OCI-LY1 (cell line): ENCODE results near the gene KRTCAP3.

ENCODE experiments used
- H2AFZ ChIP-seq: fragments of 200-600 bp; sonication (generic), shearing (Covaris generic); 2 replicates; pipeline ENCODE4 v1.6.0; 2014; ENCODE audit warnings: antibody characterized with exemption, mild to moderate bottlenecking, low read length
- H3F3A ChIP-seq: fragments of 200-600 bp; sonication (generic), shearing (Covaris generic); 2 replicates; pipeline ENCODE4 v1.6.0; 2014; ENCODE audit warnings: mild to moderate bottlenecking, antibody characterized with exemption, low read length, moderate library complexity; ENCODE audit not compliant: insufficient read depth
- H3K27ac ChIP-seq: fragments of 200-600 bp; sonication (generic); 2 replicates; pipeline ENCODE4 v1.5.1; 2014; ENCODE audit warnings: low read length, mixed run types, mild to moderate bottlenecking, low read depth; ENCODE audit not compliant: poor library complexity, severe bottlenecking
- H3K27me3 ChIP-seq: fragments of 200-600 bp; sonication (generic); 2 replicates; pipeline ENCODE4 v1.6.0; 2014; ENCODE audit warnings: antibody characterized with exemption, mild to moderate bottlenecking, low read length, moderate library complexity; ENCODE audit not compliant: insufficient read depth
- H3K36me3 ChIP-seq: fragments of 200-600 bp; sonication (generic); 2 replicates; pipeline ENCODE4 v1.6.1; 2014; ENCODE audit warnings: mild to moderate bottlenecking, antibody characterized with exemption, low read length, moderate library complexity, mixed read lengths; ENCODE audit not compliant: insufficient read depth
- H3K4me1 ChIP-seq: fragments of 200-600 bp; sonication (generic); 2 replicates; pipeline ENCODE4 v1.5.1; 2014; ENCODE audit warnings: mild to moderate bottlenecking, low read length, moderate library complexity; ENCODE audit not compliant: insufficient read depth, severe bottlenecking
- H3K4me2 ChIP-seq: fragments of 200-600 bp; sonication (generic), shearing (Covaris generic); 2 replicates; pipeline ENCODE4 v1.6.1; 2014; ENCODE audit warnings: low read length
- H3K4me3 ChIP-seq: fragments of 200-600 bp; sonication (generic); 2 replicates; pipeline ENCODE4 v1.5.1; 2014; ENCODE audit warnings: low read length, low read depth, mild to moderate bottlenecking, mixed read lengths; ENCODE audit not compliant: poor library complexity, severe bottlenecking
- H3K79me2 ChIP-seq: fragments of 200-600 bp; shearing (Covaris generic); 2 replicates; pipeline ENCODE4 v1.6.1; 2016; ENCODE audit warnings: mixed run types, low read length, mixed read lengths; ENCODE audit not compliant: insufficient read depth
- H3K9ac ChIP-seq: fragments of 200-600 bp; sonication (generic), shearing (Covaris generic); 2 replicates; pipeline ENCODE4 v1.6.1; 2014; ENCODE audit warnings: mild to moderate bottlenecking, low read length, mixed read lengths
- H3K9me2 ChIP-seq: fragments of 200-600 bp; sonication (generic), shearing (Covaris generic); 2 replicates; pipeline ENCODE4 v1.6.1; 2014; ENCODE audit warnings: low read depth, mild to moderate bottlenecking, low read length, mixed read lengths
- H3K9me3 ChIP-seq: fragments of 200-600 bp; shearing (Covaris generic); 2 replicates; pipeline ENCODE4 v1.6.1; 2014; ENCODE audit warnings: low read length, mixed read lengths
- H4K20me1 ChIP-seq: fragments of 200-600 bp; sonication (generic), shearing (Covaris generic); 2 replicates; pipeline ENCODE4 v1.6.0; 2016; ENCODE audit warnings: mild to moderate bottlenecking, low read length; ENCODE audit not compliant: insufficient read depth
- CTCF ChIP-seq: fragments of 200-600 bp; sonication (generic), shearing (Covaris generic); IDR thresholded peaks from 2 replicates; pipeline ENCODE4 v1.5.1; 2017; ENCODE audit warnings: mild to moderate bottlenecking, antibody characterized with exemption, low read length, moderate library complexity, mixed read lengths
- EZH2 ChIP-seq: fragments of 200-600 bp; sonication (generic), shearing (Covaris generic); IDR thresholded peaks from 2 replicates; pipeline ENCODE4 v1.8.0; 2017; ENCODE audit warnings: borderline replicate concordance, mixed run types, mild to moderate bottlenecking, antibody characterized with exemption, low read length, moderate library complexity, mixed read lengths

Gene KRTCAP3

DNA sequence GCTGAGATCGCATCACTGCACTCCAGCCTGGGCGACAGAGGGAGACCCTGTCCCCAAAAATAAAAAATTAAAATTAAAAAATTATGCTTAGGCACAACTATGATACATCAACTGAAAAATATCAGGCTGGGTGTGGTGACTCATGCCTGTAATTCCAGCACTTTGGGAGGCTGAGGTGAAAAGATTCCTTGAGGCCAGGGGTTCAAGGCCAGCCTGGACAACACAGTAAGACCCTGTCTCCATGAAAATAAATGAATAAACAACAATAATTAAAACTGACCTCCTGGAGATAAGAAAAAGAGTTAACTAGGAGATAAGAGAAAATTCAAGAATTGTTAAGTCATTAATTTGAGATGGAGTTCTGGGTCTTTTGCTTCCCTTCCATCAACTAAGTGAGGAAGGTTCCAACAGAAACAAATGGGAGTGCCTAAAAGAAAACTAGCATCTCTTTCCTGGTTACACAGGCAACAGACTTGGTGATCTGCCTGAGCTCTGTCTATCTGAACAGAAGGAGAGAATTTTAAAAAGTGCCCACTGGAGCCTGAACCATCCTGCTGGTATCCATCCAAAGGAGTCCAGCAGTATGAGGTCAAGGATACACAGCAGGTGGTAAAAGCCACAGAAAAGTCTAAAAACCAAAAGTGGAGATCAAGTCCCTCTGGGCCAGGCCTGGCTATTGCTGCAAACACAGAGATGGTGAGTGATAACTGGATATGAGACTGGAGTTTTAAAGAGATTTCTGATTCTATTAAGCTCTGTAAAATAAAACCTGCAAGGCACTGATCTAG is 41.6 kb upstream of the KRTCAP3 start:
- H3K79me2 ChIP-seq: peaks cover 97% of the 10 kb centered on the region
- no peaks in the 10 kb centered on the region for H3K9me3 ChIP-seq
- no peak overlapping the region for H3K27ac ChIP-seq
- TF ChIP-seq EZH2 (no peak), CTCF (no peak)
- no peak overlapping the region for H2AFZ ChIP-seq
- no peak overlapping the region for H3K4me2 ChIP-seq
- no peaks in the 10 kb centered on the region for H3F3A ChIP-seq
- H4K20me1 ChIP-seq: no peaks in the 10 kb centered on the region
- no peaks in the 10 kb centered on the region for H3K9me2 ChIP-seq
- H3K4me3 ChIP-seq: no peak overlapping the region
- peaks cover 69% of the 10 kb centered on the region for H3K36me3 ChIP-seq
- H3K9ac ChIP-seq: no peak overlapping the region
- H3K4me1 ChIP-seq: no peaks in the 10 kb centered on the region
- no peaks in the 10 kb centered on the region for H3K27me3 ChIP-seq

GRCh38 chr2:27407798-27408491 is 34.2 kb upstream of the KRTCAP3 start:
- H4K20me1 ChIP-seq: no peaks in the 10 kb centered on the region
- H3K4me2 ChIP-seq: peak overlapping the region; percentile 89
- H3K27ac ChIP-seq: no peak overlapping the region
- H3F3A ChIP-seq: no peaks in the 10 kb centered on the region
- no peak overlapping the region for H2AFZ ChIP-seq
- H3K9me3 ChIP-seq: no peaks in the 10 kb centered on the region
- no peaks in the 10 kb centered on the region for H3K27me3 ChIP-seq
- H3K36me3 ChIP-seq: peaks cover 41% of the 10 kb centered on the region
- TF ChIP-seq CTCF (peak; percentile 37; the same call in 1 of the 2 replicates), EZH2 (no peak)
- peaks cover 63% of the 10 kb centered on the region for H3K79me2 ChIP-seq
- peaks cover 30% of the 10 kb centered on the region for H3K4me1 ChIP-seq
- H3K9ac ChIP-seq: peak overlapping the region; percentile 99
- H3K9me2 ChIP-seq: no peaks in the 10 kb centered on the region
- H3K4me3 ChIP-seq: peak overlapping the region; percentile 100

DNA sequence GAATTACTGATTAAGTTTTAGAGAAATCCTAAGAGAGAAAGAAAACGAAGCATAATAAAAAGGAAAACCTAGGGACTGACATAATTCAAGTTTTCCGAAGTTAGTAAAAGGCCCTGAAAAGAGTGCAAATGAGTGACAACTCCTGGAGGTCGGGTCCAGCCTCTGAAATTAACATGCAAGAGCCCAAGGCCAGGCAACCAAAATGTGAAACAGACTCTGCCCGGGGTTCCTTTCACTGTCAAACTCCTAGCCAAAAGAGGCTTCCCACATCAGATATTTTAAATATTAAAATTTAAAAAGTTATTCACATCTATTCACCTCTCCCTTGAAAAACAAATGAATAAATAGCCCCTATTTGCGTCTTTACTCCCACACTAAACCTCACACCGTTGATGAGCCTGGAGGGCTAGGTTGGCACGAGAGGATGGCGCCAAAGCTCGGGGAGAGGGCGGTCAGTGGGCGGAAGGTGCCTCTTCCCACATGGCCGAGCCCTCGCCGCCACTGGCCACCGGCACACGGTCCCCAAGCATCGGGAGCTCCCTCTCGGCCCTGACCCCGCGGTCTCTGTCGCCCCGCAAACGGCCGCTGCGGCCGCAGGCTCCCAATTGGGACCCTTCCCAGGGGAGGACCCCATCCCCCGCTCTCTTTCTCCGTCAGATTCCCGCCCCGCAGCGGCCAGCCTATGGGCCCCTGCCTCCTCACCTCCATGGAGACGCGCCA is 33.4 kb upstream of the KRTCAP3 start:
- no peaks in the 10 kb centered on the region for H3K9me3 ChIP-seq
- H3F3A ChIP-seq: no peaks in the 10 kb centered on the region
- H3K27ac ChIP-seq: peak overlapping the region; percentile 40
- H2AFZ ChIP-seq: no peak overlapping the region
- no peaks in the 10 kb centered on the region for H3K27me3 ChIP-seq
- H3K4me3 ChIP-seq: peak overlapping the region; percentile 100
- H3K9ac ChIP-seq: peak overlapping the region; percentile 99
- H3K79me2 ChIP-seq: peaks cover 55% of the 10 kb centered on the region
- peaks cover 30% of the 10 kb centered on the region for H3K4me1 ChIP-seq
- H3K4me2 ChIP-seq: peak overlapping the region; percentile 89
- no peaks in the 10 kb centered on the region for H4K20me1 ChIP-seq
- no peaks in the 10 kb centered on the region for H3K9me2 ChIP-seq
- TF ChIP-seq EZH2 (no peak), CTCF (no peak)
- H3K36me3 ChIP-seq: peaks cover 33% of the 10 kb centered on the region
